Tibial artery (tissue), 4 donors: ENCODE results near the gene STRA6.

Experiments used
- DNase-seq, 2 donors: peaks; one replicate each; pipeline ENCODE4 v3.0.0-alpha.2; 2019
- H3K27ac ChIP-seq, 2 donors: fragments of 200-600 bp; sonication (generic) in 1 of 2; 1 replicate in 1 of 2; 2 replicates in 1 of 2; pipeline ENCODE4 v1.5.1; 2018 to 2019; ENCODE audit warnings: mild to moderate bottlenecking in 1 of 2
- H3K27me3 ChIP-seq, 2 donors: fragments of 200-600 bp; sonication (generic) in 1 of 2; one replicate each; pipeline versions ENCODE4 v1.5.1 to v1.6.0; 2016 to 2019
- H3K36me3 ChIP-seq, 3 donors: fragments of 200-600 bp; sonication (generic) in 2 of 3; one replicate each; pipeline ENCODE4 v1.5.1; 2016 to 2019; ENCODE audit warnings: mild to moderate bottlenecking in 2 of 3
- H3K4me1 ChIP-seq, 4 donors: fragments of 200-600 bp; sonication (generic) in 2 of 4; 1 replicate in 3 of 4; 2 replicates in 1 of 4; pipeline ENCODE4 v1.5.1; 2016 to 2019
- H3K4me3 ChIP-seq, 2 donors: fragments of 200-600 bp; sonication (generic) in 1 of 2; 1 replicate in 1 of 2; 2 replicates in 1 of 2; pipeline ENCODE4 v1.5.1; 2018 to 2019; ENCODE audit warnings: mild to moderate bottlenecking in 2 of 2
- H3K9me3 ChIP-seq, 3 donors: fragments of 200-600 bp; sonication (generic) in 1 of 3; one replicate each; pipeline ENCODE4 v1.5.1; 2016 to 2019
- intact Hi-C: fragments of 100-400 bp; cut with DNase I; formaldehyde crosslinking; loops from one replicate; pipeline ENCODE4 v1.15.0; 2023; ENCODE audit warnings: low total_unique reads
- TF ChIP-seq, protein P1 (sequence below), 2 experiments: fragments of 200-600 bp in 1 of 2; fragments of 450-650 bp in 1 of 2; IDR thresholded peaks; one replicate each; pipeline ENCODE4 v1.5.1; 2017 to 2019; ENCODE audit warnings: antibody characterized with exemption in 2 of 2, mild to moderate bottlenecking in 1 of 2, moderate library complexity in 1 of 2

STRA6 gene

GRCh38 chr15:74203914-74204431 is 1.4 kb upstream of the STRA6 start:
- Histone ChIP-seq H3K4me3 (no peak overlapping the region), H3K9me3 (no peaks in the 10 kb centered on the region), H3K36me3 (no peaks in the 10 kb centered on the region), H3K4me1 (peaks cover 0 to 55% (median 37%) of the 10 kb centered on the region in 4 donors), H3K27ac (peak overlapping the region; percentile 14 to 42), H3K27me3 (no peaks in the 10 kb centered on the region)
- intact Hi-C loops: no loop called here
- peak; percentile 84 to 94 for DNase-seq
- TF ChIP-seq, protein P1, sequence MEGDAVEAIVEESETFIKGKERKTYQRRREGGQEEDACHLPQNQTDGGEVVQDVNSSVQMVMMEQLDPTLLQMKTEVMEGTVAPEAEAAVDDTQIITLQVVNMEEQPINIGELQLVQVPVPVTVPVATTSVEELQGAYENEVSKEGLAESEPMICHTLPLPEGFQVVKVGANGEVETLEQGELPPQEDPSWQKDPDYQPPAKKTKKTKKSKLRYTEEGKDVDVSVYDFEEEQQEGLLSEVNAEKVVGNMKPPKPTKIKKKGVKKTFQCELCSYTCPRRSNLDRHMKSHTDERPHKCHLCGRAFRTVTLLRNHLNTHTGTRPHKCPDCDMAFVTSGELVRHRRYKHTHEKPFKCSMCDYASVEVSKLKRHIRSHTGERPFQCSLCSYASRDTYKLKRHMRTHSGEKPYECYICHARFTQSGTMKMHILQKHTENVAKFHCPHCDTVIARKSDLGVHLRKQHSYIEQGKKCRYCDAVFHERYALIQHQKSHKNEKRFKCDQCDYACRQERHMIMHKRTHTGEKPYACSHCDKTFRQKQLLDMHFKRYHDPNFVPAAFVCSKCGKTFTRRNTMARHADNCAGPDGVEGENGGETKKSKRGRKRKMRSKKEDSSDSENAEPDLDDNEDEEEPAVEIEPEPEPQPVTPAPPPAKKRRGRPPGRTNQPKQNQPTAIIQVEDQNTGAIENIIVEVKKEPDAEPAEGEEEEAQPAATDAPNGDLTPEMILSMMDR (IDR thresholded peaks at IDR 0.05): no peak

DNA sequence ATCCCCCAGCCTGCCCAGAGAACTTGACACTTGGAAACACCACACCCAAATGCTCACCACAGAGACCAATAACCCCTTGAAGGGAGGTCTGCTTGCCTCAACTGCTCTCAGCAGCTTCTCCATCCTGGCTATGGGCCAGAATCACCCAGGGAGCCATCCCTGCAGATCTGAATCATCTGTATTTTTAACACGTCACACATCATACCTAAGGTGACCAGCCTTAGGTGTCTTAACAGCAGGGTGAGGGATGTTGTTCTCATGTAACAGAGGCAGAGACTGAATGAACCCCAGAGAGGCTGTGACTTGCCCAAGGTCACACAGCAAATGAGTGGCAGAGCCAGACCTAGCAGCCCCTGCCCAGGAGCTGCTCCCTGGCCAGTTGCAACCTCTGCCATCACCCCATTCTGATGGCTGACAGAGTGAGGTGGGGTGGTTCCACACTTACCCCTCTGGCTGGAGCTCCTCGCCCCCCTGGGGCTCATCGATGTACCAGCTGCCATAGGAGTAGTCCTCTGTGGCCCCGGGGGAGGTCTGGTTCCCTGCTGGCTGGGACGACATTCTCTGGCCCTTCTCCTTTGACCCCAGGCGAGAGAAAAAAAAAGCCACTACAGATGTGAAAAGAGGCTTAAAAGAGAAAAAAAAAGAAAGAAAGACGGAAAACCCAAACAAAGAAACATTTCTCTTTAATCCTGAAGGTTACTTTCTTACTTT is 722 bp downstream of the STRA6 start:
- intact Hi-C loops: no loop called here
- H3K4me3 ChIP-seq: no peak overlapping the region
- TF ChIP-seq, protein P1 (IDR thresholded peaks at IDR 0.05): no peak
- peaks cover 0 to 51% (median 37%) of the 10 kb centered on the region in 4 donors for H3K4me1 ChIP-seq
- no peaks in the 10 kb centered on the region for H3K36me3 ChIP-seq
- no peaks in the 10 kb centered on the region for H3K27me3 ChIP-seq
- no peak for DNase-seq
- no peak overlapping the region for H3K27ac ChIP-seq
- no peaks in the 10 kb centered on the region for H3K9me3 ChIP-seq

DNA sequence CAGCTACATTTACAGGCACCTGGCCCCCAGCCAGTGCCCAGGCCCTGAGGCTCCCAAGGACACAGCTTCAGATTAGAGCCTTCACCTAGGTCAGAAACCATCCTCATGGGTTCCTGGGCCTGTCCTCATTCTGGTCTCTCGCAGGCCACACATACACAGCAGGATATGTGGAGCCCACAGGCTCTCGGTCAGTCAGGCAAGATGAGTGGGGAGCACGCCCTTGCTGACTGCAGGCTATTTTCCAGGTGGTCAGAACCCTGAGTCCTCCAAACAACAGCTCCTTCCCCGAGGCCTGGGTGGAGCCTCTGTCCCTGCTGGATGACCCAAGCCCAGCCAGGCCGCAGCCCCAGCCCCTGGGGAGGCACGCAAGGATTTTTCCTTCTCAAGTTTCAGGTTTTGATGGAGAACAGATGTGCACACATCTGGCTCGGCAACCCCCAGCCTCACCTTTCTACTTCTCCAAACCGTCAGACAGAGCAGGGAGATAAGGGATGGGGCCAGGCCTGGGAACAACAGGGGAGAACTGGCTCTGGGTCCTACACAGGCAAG is 1.6 kb downstream of the STRA6 start:
- Histone ChIP-seq H3K36me3 (no peaks in the 10 kb centered on the region), H3K9me3 (no peaks in the 10 kb centered on the region), H3K27ac (no peak overlapping the region), H3K27me3 (no peaks in the 10 kb centered on the region), H3K4me3 (no peak overlapping the region), H3K4me1 (peaks cover 0 to 54% (median 45%) of the 10 kb centered on the region in 4 donors)
- intact Hi-C loops: no loop called here
- TF ChIP-seq, protein P1 (IDR thresholded peaks at IDR 0.05): no peak
- peak in 1 of 2 donors; percentile 33 for DNase-seq

- Histone ChIP-seq H3K9me3 (no peaks in the 10 kb centered on the region), H3K27me3 (no peaks in the 10 kb centered on the region), H3K4me1 (peaks cover 0 to 56% (median 47%) of the 10 kb centered on the region in 4 donors), H3K4me3 (no peak overlapping the region), H3K27ac (no peak overlapping the region), H3K36me3 (no peaks in the 10 kb centered on the region)
- intact Hi-C loops: no loop called here
- TF ChIP-seq, protein P1 (IDR thresholded peaks at IDR 0.05): no peak
- peak; percentile 82 to 85 for DNase-seq
Observed at GRCh38 chr15:74200412-74200815, 2.2 kb downstream of the STRA6 start.

- H3K9me3 ChIP-seq: no peaks in the 10 kb centered on the region
- H3K36me3 ChIP-seq: no peaks in the 10 kb centered on the region
- H3K27ac ChIP-seq: no peak overlapping the region
- DNase-seq: no peak
- peaks cover 0 to 50% (median 40%) of the 10 kb centered on the region in 4 donors for H3K4me1 ChIP-seq
- no peak overlapping the region for H3K4me3 ChIP-seq
- TF ChIP-seq, protein P1 (IDR thresholded peaks at IDR 0.05): no peak
- intact Hi-C loops: no loop called here
- no peaks in the 10 kb centered on the region for H3K27me3 ChIP-seq
Observed at GRCh38 chr15:74199297-74199652, 3.3 kb downstream of the STRA6 start.
